Jurkat, Clone E6-1 (cell line): Measurements from ENCODE around the gene SH3BP5L.
A peak's percentile ranks its signal among the peaks of the same experiment; 100 is the strongest.

ENCODE experiments used
- DNase-seq: peaks from one replicate; pipeline ENCODE4 v3.0.0-alpha.2; 2011; ENCODE audit warnings: low read depth, low spot score
- H3K4me3 ChIP-seq: 2 replicates; pipeline ENCODE4 v1.5.1; 2011; ENCODE audit warnings: mild to moderate bottlenecking, low read length, control low read depth, moderate library complexity

The SH3BP5L gene

GRCh38 chr1:248852481-248853405 lies 27.0 kb upstream of the SH3BP5L start:
- H3K4me3 ChIP-seq: no peak overlapping the region
- no peak for DNase-seq

- DNase-seq: no peak
- no peak overlapping the region for H3K4me3 ChIP-seq
Observed at GRCh38 chr1:248851390-248851789, 25.7 kb upstream of the SH3BP5L start.

DNA sequence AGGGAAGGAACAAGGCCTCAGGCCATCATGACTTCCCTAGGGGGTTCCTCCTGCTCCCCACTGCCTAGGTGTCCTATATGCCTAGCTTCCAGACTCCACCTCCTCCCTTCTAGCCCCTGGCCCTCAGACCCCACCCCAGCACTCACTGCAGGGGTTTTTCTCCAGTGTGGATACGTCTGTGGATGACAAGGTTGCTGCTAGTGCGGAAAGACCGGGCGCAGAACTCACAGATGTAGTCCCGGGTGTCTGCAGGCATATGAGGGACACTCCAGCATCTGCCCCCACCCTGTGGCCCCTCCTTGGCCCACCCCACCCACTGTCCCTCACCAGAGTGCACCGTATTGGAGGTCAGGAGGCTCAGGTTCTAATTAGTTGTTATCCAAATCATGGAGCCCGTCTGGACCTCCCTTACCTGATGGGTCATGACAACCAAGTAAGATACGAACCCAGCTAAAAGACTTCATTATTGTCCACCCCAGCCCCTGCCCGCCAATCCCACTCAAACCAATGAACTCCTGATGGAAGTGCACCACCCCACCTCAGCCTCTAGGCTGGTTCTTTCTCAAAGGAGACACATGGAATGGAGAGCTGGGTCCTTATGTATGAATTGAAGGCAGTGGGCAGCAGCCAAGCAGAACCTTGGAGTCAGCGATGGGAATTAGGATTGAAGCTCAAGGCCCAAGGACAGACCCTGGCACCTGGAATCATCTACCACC lies 25.0 kb upstream of the SH3BP5L start:
- no peak for DNase-seq

DNA sequence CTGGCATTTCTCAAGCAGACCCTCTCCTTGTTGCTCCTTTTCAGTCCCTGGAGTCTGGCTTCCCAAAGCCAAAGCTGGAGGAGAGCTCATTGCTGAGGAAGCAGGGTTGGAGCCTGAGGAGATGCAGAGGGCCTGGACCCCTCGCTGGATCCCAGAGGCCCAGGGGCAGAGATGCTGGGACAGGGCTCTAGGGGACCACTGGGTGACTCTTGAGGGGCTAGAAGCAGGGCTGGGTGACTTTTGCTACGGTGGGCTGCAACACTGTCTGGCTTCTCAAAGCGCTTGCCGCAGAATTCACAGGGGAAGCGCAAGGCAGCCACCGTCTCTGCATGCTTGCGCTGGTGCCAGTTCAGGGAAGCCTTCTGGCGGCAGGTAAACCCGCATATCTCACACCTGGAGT lies 24.4 kb upstream of the SH3BP5L start:
- no peak for DNase-seq
- no peak overlapping the region for H3K4me3 ChIP-seq

More for the DNA sequence above, 25.0 kb upstream of the SH3BP5L start:
- no peak overlapping the region for H3K4me3 ChIP-seq

GRCh38 chr1:248849637-248850036 lies 23.9 kb upstream of the SH3BP5L start:
- H3K4me3 ChIP-seq: no peak overlapping the region
- no peak for DNase-seq

GRCh38 chr1:248849152-248849551 lies 23.4 kb upstream of the SH3BP5L start:
- no peak for DNase-seq
- H3K4me3 ChIP-seq: no peak overlapping the region

- DNase-seq: no peak
Observed at GRCh38 chr1:248848602-248849001, 22.9 kb upstream of the SH3BP5L start.

DNA sequence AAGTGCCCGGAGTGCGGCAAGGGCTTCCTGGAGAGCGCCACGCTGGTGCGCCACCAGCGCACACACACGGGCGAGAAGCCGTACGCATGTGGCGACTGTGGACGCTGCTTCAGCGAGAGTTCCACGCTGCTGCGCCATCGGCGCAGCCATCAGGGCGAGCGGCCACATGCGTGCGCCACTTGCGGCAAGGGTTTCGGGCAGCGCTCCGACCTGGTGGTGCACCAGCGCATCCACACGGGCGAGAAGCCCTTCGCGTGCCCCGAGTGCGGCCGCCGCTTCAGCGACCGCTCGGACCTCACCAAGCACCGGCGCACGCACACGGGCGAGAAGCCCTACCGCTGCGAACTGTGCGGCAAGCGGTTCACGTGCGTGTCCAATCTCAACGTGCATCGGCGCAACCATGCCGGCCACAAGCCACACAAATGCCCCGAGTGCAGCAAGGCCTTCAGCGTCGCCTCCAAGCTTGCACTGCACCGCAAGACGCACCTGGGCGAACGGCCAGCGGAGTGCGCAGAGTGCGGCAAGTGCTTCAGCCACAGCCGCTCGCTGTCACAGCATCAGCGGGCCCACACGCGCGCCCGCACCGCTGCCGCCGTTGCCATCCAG lies 22.3 kb upstream of the SH3BP5L start:
- no peak overlapping the region for H3K4me3 ChIP-seq
- no peak for DNase-seq

More at GRCh38 chr1:248848602-248849001, 22.9 kb upstream of the SH3BP5L start:
- H3K4me3 ChIP-seq: no peak overlapping the region

DNA sequence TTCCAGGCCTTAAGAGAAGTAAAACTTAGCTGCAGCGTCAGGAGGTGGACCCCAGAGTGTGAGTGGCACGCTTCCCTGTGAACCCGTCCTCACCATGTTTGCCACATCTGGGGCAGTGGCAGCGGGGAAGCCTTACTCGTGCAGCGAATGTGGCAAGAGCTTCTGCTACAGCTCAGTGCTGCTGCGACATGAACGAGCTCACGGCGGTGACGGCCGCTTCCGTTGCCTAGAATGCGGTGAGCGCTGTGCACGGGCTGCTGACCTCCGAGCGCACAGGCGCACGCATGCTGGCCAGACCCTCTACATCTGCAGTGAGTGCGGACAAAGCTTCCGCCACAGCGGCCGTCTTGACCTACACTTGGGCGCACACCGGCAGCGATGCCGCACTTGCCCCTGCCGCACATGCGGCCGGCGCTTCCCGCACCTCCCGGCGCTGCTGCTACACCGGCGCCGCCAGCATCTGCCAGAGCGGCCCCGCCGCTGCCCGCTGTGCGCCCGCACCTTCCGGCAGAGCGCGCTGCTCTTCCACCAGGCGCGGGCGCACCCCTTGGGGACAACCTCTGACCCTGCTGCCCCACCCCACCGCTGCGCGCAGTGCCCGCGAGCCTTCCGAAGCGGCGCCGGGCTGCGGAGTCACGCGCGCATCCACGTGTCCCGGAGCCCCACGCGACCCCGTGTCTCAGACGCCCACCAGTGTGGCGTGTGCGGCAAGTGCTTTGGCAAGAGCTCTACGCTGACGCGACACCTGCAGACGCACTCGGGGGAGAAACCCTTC lies 21.7 kb upstream of the SH3BP5L start:
- H3K4me3 ChIP-seq: no peak overlapping the region

DNA sequence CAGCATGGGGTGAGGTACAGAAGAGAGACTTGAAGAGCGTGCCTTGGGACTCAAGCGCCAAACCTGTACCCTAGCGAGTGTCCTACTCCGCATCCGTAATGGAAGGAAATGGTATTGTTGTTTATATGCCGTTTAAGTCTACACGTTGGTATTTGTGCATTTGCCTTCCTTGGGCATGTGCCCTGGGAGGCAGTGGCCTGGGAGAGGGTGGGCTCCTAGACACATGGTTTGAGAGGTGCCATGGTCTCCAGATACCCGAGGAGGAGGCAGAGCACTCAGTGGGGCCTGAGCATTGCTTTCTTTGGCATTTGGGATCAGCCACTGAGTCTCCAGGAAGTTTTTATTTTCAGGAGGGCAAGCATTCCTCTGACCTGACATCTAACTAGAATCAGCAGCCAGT lies 18.8 kb upstream of the SH3BP5L start:
- no peak for DNase-seq
- H3K4me3 ChIP-seq: no peak overlapping the region

More for the DNA sequence above, 21.7 kb upstream of the SH3BP5L start:
- no peak for DNase-seq

DNA sequence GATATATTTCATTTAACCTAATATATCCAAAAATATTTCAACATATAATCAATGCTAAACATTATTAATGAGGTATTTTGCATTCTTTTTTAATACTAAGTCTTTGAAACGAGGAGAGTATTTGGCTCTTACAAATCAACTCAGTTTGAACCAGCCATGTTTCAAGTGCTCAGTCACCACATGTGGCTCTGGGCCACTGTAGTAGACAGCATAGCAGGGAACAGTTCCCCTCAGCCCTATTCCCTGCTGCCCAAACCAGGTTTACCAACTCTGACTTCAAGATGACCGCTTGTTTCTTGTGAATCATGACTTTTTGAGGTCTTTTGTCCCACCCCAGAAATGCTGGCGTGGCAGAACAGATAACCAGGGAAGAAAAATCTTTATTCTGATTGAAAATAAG lies 18.0 kb upstream of the SH3BP5L start:
- H3K4me3 ChIP-seq: no peak overlapping the region
- no peak for DNase-seq

DNA sequence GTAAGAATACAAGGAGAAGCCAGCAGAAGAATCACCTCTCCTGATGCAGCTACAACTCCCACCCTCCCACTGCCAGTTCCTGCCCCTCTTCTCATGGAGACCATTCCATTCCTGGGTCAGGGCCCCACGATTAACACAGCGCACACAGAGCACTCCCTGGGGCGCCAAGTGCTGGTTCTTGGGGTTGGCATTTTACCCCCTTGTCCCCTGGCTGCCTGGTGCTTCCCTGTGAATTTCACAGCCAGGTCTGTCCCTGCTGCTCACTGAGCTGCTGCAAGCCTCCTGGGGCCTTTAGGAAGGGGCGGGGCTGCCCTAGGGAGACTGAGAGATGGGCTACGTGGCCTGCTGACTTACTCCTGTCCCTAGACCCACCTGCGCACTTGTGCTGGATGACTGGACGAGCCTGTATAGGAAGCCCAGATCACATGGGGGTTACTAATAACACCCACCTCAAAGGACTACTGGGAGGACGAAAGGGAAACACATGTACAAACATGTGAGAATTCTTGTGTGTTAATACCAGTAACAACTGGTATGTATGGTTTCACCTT lies 17.1 kb upstream of the SH3BP5L start:
- no peak for DNase-seq
- no peak overlapping the region for H3K4me3 ChIP-seq

GRCh38 chr1:248841702-248842395 lies 16.1 kb upstream of the SH3BP5L start:
- no peak overlapping the region for H3K4me3 ChIP-seq
- no peak for DNase-seq

- DNase-seq: no peak
- H3K4me3 ChIP-seq: no peak overlapping the region
Observed at GRCh38 chr1:248840946-248841345, 15.2 kb upstream of the SH3BP5L start.

GRCh38 chr1:248839168-248839555 lies 13.4 kb upstream of the SH3BP5L start:
- H3K4me3 ChIP-seq: peak overlapping the region; percentile 84
- DNase-seq: no peak

DNA sequence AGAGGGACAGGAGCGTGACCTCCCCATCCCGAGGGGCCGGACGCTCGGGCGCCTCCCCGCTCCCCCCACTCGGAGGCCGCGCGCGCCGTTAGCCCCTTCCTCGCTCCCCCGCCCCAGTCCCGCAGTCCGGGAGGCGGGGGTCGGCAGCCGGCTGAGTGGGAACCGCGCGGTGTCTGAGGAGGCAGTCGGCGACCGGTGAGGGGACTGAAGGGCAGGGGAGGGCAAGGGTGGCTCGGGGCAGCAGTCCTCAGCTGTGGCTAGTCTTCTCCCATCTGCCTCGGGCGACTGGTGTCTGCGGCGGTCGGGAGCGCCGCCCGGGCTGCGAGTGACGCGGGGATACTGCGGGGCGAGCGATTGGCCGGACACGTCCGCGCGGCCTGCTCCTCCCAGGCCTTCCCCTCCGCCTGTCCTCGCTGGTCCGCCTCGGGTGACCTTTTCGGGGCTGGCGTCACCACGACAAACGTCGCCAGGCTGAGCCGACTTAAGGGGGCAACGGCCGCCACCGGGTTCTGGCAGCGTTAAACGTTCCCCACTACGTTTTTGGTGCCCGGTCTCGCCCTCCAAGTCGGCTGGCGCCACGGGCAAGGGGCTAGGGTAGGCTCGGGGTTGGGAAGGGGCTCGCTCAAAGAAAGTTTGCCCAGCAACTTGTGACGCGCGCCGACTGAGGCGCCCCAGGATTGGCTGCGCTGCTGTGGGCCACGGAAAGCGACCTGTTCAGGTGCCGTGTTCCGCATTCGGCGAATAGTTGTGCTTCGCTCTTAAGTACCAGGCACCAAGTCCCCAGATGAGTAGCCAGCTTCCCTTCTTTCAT lies 12.8 kb upstream of the SH3BP5L start:
- H3K4me3 ChIP-seq: peak overlapping the region; percentile 84
- DNase-seq: peak; percentile 76

- peak; percentile 89 for DNase-seq
- H3K4me3 ChIP-seq: peak within 1 kb of the TSS; percentile 84
Observed at GRCh38 chr1:248837781-248838356, 12.2 kb upstream of the SH3BP5L start, which contains the start of gene ZNF672. Gene ZNF672, plus strand, starts transcription at chr1:248838224. Its CDS starts 9,051 bp downstream, at chr1:248847275.
